SK-MEL-5 (cell line): ENCODE results near the gene PRUNE1. TPM values are rescaled to one million over a fixed set of nuclear protein-coding genes. Genes with fewer than 3 reads are reported as not detected.

Experiments used
- DNase-seq: peaks from one replicate; pipeline ENCODE4 v3.0.0-alpha.2; 2016; ENCODE audit warnings: low read depth, low spot score
- in situ Hi-C: cut with HindIII; loops from 2 replicates; pipeline ENCODE4 v1.10.0; 2016; ENCODE audit warnings: low sequenced_read_pairs, high pct_unique_total_duplicates, low pct_unique_long_range_greater_than_20kb
- total RNA-seq: library from RNA; depleted of rRNA; stranded (reverse); fragments of >200 nt; shearing (Covaris generic); gene quantifications from 2 replicates; pipeline ENCODE4 v1.2.3, GENCODE V29; 2014

Gene PRUNE1
- total RNA-seq, 1 experiment from 2014 or later = 16.2 TPM

GRCh38 chr1:150999051-150999674 is 9.1 kb upstream of the PRUNE1 start:
- no peak for DNase-seq
- in situ Hi-C loops = no loop called here

- no peak for DNase-seq
- in situ Hi-C loops = no loop called here
These were observed 8.3 kb upstream of the PRUNE1 start for GRCh38 chr1:150999926-151000325.

- DNase-seq = no peak
These were observed 7.8 kb upstream of the PRUNE1 start for GRCh38 chr1:151000408-151000807.

GRCh38 chr1:151001602-151002001 is 6.6 kb upstream of the PRUNE1 start:
- in situ Hi-C loops = no loop called here
- DNase-seq = no peak

More at GRCh38 chr1:151000408-151000807, 7.8 kb upstream of the PRUNE1 start:
- in situ Hi-C loops = no loop called here

- in situ Hi-C loops = no loop called here
- DNase-seq = no peak
These were observed 6.2 kb upstream of the PRUNE1 start for GRCh38 chr1:151002051-151002450.

GRCh38 chr1:151002611-151003010 is 5.6 kb upstream of the PRUNE1 start:
- DNase-seq = no peak
- in situ Hi-C loops = no loop called here

GRCh38 chr1:151003180-151003579 is 5.1 kb upstream of the PRUNE1 start:
- in situ Hi-C loops = no loop called here
- DNase-seq = no peak

GRCh38 chr1:151005729-151006319 is 2.4 kb upstream of the PRUNE1 start:
- no peak for DNase-seq
- in situ Hi-C loops = no loop called here

- peak; percentile 98 for DNase-seq
- in situ Hi-C loops = no loop called here
These were observed 1.8 kb upstream of the PRUNE1 start, which contains the start of gene MINDY1 for GRCh38 chr1:151006327-151007052. MINDY1 (minus strand) TSS chr1:151006902; CDS start chr1:151002617, 4,285 bp downstream.

- in situ Hi-C loops = no loop called here
- no peak for DNase-seq
These were observed 401 bp upstream of the PRUNE1 start for GRCh38 chr1:151007853-151008243.

GRCh38 chr1:151009206-151009587 is 948 bp downstream of the PRUNE1 start:
- in situ Hi-C loops = no loop called here
- DNase-seq = no peak

GRCh38 chr1:151009674-151010345 is 1.6 kb downstream of the PRUNE1 start:
- DNase-seq = no peak
- in situ Hi-C loops = no loop called here

- in situ Hi-C loops = no loop called here
- no peak for DNase-seq
These were observed 2.1 kb downstream of the PRUNE1 start for GRCh38 chr1:151010346-151010726.

- no peak for DNase-seq
- in situ Hi-C loops = no loop called here
These were observed 3.1 kb downstream of the PRUNE1 start for GRCh38 chr1:151011154-151011850.

- DNase-seq = no peak
- in situ Hi-C loops = no loop called here
These were observed 4.6 kb downstream of the PRUNE1 start for GRCh38 chr1:151012684-151013471.

- in situ Hi-C loops = no loop called here
- DNase-seq = no peak
These were observed 5.3 kb downstream of the PRUNE1 start for GRCh38 chr1:151013518-151013917.

- peak; percentile 96 for DNase-seq
- in situ Hi-C loops = no loop called here
These were observed 16.4 kb downstream of the PRUNE1 start for GRCh38 chr1:151024540-151025146.
